ENCODE data around the gene IFT122. TPM values are rescaled to one million over a fixed set of nuclear protein-coding genes. Genes with fewer than 3 reads are reported as not detected.
A peak's percentile ranks its signal among the peaks of the same experiment; 100 is the strongest.
"Not testable (repeated sequence)": the region's sequence is repeated elsewhere in the genome, so short reads cannot be mapped to it uniquely, and the experiment has no call there.

IFT122 gene
- 10 to 100 TPM; 15.6 to 31.5 TPM for total RNA-seq

- no peaks in the 10 kb centered on the region for H3K36me3 ChIP-seq
- H3K27ac ChIP-seq = peak within 1 kb of the TSS; percentile 85
- peak; percentile 98 for DNase-seq
- no peaks in the 10 kb centered on the region for H3K9me3 ChIP-seq
- intact Hi-C loops (cut with DNase I) = no loop called here
- peak within 1 kb of the TSS; percentile 78 for H3K4me3 ChIP-seq
- H3K27me3 ChIP-seq = no peaks in the 10 kb centered on the region
- H3K4me1 ChIP-seq = peaks cover 7% of the 10 kb centered on the region
- peak within 1 kb of the TSS; percentile 94 to 95 for H3K9ac ChIP-seq (ENCODE audit: low read depth in 2 of 2, low read length in 2 of 2)
- no peak for TF ChIP-seq CTCF (IDR thresholded peaks at IDR 0.05)
These were observed at the start of gene IFT122, which contains the start of gene MBD4 for GRCh38 chr3:129439817-129440617. IFT122 (plus strand) TSS chr3:129440224; CDS start chr3:129440331, 107 bp downstream. MBD4 (minus strand) TSS chr3:129439948; CDS start chr3:129439833, 115 bp downstream.

GRCh38 chr3:129391583-129391982, 48.4 kb upstream of the IFT122 start:
- H3K4me3 ChIP-seq; H3K36me3 ChIP-seq; H3K9ac ChIP-seq (ENCODE audit: low read depth in 2 of 2, low read length in 2 of 2); H3K9me3 ChIP-seq; H3K27ac ChIP-seq; H3K27me3 ChIP-seq; DNase-seq; H3K4me1 ChIP-seq; intact Hi-C loops (cut with DNase I): not testable (repeated sequence)

GRCh38 chr3:129392106-129392887, 47.7 kb upstream of the IFT122 start:
- H3K9me3 ChIP-seq; H3K27me3 ChIP-seq; H3K4me3 ChIP-seq; intact Hi-C loops (cut with DNase I); H3K4me1 ChIP-seq; H3K36me3 ChIP-seq; H3K9ac ChIP-seq (ENCODE audit: low read depth in 2 of 2, low read length in 2 of 2); H3K27ac ChIP-seq; DNase-seq: not testable (repeated sequence)

GRCh38 chr3:129393271-129393670, 46.8 kb upstream of the IFT122 start:
- Histone ChIP-seq H3K4me3 (no peak overlapping the region), H3K9me3 (no peaks in the 10 kb centered on the region), H3K9ac (ENCODE audit: low read depth in 2 of 2, low read length in 2 of 2) (no peak overlapping the region), H3K27me3 (no peaks in the 10 kb centered on the region), H3K4me1 (no peaks in the 10 kb centered on the region), H3K27ac (no peak overlapping the region), H3K36me3 (no peaks in the 10 kb centered on the region)
- no peak for TF ChIP-seq CTCF (IDR thresholded peaks at IDR 0.05)
- DNase-seq = no peak
- intact Hi-C loops (cut with DNase I) = no loop called here

GRCh38 chr3:129393760-129394564, 46.1 kb upstream of the IFT122 start:
- H3K4me1 ChIP-seq; DNase-seq; H3K27me3 ChIP-seq; H3K9me3 ChIP-seq; H3K9ac ChIP-seq (ENCODE audit: low read depth in 2 of 2, low read length in 2 of 2); H3K4me3 ChIP-seq; H3K36me3 ChIP-seq; H3K27ac ChIP-seq; intact Hi-C loops (cut with DNase I): not testable (repeated sequence)

- no peak for TF ChIP-seq CTCF (IDR thresholded peaks at IDR 0.05)
- Histone ChIP-seq H3K9ac (ENCODE audit: low read depth in 2 of 2, low read length in 2 of 2) (peak overlapping the region; percentile 79 to 84), H3K4me1 (no peaks in the 10 kb centered on the region), H3K27ac (peak overlapping the region; percentile 60), H3K27me3 (no peaks in the 10 kb centered on the region), H3K4me3 (peak overlapping the region; percentile 84), H3K36me3 (no peaks in the 10 kb centered on the region), H3K9me3 (no peaks in the 10 kb centered on the region)
- peak; percentile 31 for DNase-seq
- intact Hi-C loops (cut with DNase I) = no loop called here
These were observed 41.2 kb upstream of the IFT122 start for GRCh38 chr3:129398803-129399144.

All from colonic mucosa (tissue), 4 donors.